HuH-7 (cell line): ENCODE measurements around the gene DCAF15.
"Not testable (repeated sequence)": the region's sequence is repeated elsewhere in the genome, so short reads cannot be mapped to it uniquely, and the experiment has no call there.

Source experiments
- DNase-seq: peaks from one replicate; pipeline ENCODE4 v3.0.0; 2011; ENCODE audit warnings: low spot score

DCAF15 gene

GRCh38 chr19:13959962-13960862 lies 7.9 kb downstream of the DCAF15 start:
- peak; percentile 71 for DNase-seq

- no peak for DNase-seq
Observed at GRCh38 chr19:13960863-13961784, 8.8 kb downstream of the DCAF15 start.

GRCh38 chr19:13961826-13962698 lies 9.8 kb downstream of the DCAF15 start:
- DNase-seq, result no peak

- DNase-seq, result no peak
Observed at GRCh38 chr19:13962699-13963602, 10.6 kb downstream of the DCAF15 start.

GRCh38 chr19:13963603-13964105 lies 11.3 kb downstream of the DCAF15 start:
- DNase-seq, result no peak

- no peak for DNase-seq
Observed at GRCh38 chr19:13964776-13965175, 12.5 kb downstream of the DCAF15 start.

GRCh38 chr19:13965377-13965896 lies 13.1 kb downstream of the DCAF15 start:
- no peak for DNase-seq

GRCh38 chr19:13965926-13966683 lies 13.8 kb downstream of the DCAF15 start:
- DNase-seq, result no peak

GRCh38 chr19:13966684-13967128 lies 14.4 kb downstream of the DCAF15 start:
- no peak for DNase-seq

- not testable (repeated sequence) for DNase-seq
Observed at GRCh38 chr19:13967206-13967605, 14.9 kb downstream of the DCAF15 start.

- no peak for DNase-seq
Observed at GRCh38 chr19:13968383-13968935, 16.1 kb downstream of the DCAF15 start.

GRCh38 chr19:13968999-13969398 lies 16.7 kb downstream of the DCAF15 start:
- DNase-seq, result no peak

GRCh38 chr19:13969897-13970296 lies 17.6 kb downstream of the DCAF15 start:
- DNase-seq, result no peak

- not testable (repeated sequence) for DNase-seq
Observed at GRCh38 chr19:13971868-13972267, 19.6 kb downstream of the DCAF15 start.

GRCh38 chr19:13972368-13973155 lies 20.3 kb downstream of the DCAF15 start:
- DNase-seq, result no peak

- DNase-seq, result not testable (repeated sequence)
Observed at GRCh38 chr19:13973479-13973878, 21.2 kb downstream of the DCAF15 start.

GRCh38 chr19:13974073-13974472 lies 21.8 kb downstream of the DCAF15 start:
- no peak for DNase-seq

GRCh38 chr19:13975870-13976269 lies 23.6 kb downstream of the DCAF15 start:
- no peak for DNase-seq
